ENCODE results near the gene SFMBT2. TPM values are rescaled to one million over a fixed set of nuclear protein-coding genes. Genes with fewer than 3 reads are reported as not detected.

The SFMBT2 gene
- total RNA-seq, 2 experiments from 2014 or later, result 7.9 to 8.3 TPM

DNA sequence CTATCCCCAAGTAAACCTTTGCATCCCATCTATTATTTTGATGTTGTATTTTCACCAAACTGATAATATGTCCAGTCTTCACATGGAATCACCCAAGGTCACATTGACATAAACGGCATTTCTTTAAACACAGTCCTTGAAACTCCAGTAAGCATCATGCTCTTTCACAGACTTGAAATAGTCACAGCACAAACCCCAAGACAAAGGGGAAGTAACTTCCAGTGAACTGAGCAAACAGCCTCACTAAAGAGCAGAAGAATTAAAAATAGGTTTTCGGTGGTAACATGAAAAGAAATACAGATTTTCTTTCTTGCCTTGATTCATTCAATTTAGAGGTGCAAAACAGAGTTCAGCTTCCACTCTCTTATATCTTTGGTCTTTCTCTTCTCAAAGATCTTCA is 253.7 kb downstream of the SFMBT2 start:
- Histone ChIP-seq H3K4me1 (ENCODE audit: insufficient read depth, low read length, poor library complexity, severe bottlenecking) (peaks cover 9% of the 10 kb centered on the region), H3K9me3 (ENCODE audit: low read length) (no peaks in the 10 kb centered on the region), H3K27ac (ENCODE audit: low read depth, low read length, poor library complexity, severe bottlenecking) (no peak overlapping the region), H4K20me1 (ENCODE audit: insufficient read depth, low read length) (no peaks in the 10 kb centered on the region), H3K4me3 (ENCODE audit: low read depth, low read length, poor library complexity, severe bottlenecking) (no peak overlapping the region), H3K4me2 (ENCODE audit: low read length) (no peak overlapping the region), H2AFZ (ENCODE audit: low read length) (no peak overlapping the region), H3K79me2 (ENCODE audit: insufficient read depth, low read depth, low read length) (no peaks in the 10 kb centered on the region), H3K36me3 (ENCODE audit: insufficient read depth, low read length) (peaks cover 7% of the 10 kb centered on the region; the same call in 1 of the 2 replicates), H3K9me2 (ENCODE audit: insufficient read depth, low read length) (no peaks in the 10 kb centered on the region)
- DNase-seq (ENCODE audit: low spot score), result peak; percentile 24
- no peak for TF ChIP-seq EZH2phosphoT487 (IDR thresholded peaks at IDR 0.05; ENCODE audit: borderline replicate concordance, low read depth, low read length)
- TF ChIP-seq, protein P1, sequence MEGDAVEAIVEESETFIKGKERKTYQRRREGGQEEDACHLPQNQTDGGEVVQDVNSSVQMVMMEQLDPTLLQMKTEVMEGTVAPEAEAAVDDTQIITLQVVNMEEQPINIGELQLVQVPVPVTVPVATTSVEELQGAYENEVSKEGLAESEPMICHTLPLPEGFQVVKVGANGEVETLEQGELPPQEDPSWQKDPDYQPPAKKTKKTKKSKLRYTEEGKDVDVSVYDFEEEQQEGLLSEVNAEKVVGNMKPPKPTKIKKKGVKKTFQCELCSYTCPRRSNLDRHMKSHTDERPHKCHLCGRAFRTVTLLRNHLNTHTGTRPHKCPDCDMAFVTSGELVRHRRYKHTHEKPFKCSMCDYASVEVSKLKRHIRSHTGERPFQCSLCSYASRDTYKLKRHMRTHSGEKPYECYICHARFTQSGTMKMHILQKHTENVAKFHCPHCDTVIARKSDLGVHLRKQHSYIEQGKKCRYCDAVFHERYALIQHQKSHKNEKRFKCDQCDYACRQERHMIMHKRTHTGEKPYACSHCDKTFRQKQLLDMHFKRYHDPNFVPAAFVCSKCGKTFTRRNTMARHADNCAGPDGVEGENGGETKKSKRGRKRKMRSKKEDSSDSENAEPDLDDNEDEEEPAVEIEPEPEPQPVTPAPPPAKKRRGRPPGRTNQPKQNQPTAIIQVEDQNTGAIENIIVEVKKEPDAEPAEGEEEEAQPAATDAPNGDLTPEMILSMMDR (conservative IDR thresholded peaks at IDR 0.05; ENCODE audit: low read length), result no peak
- ChIA-PET CTCF (ENCODE audit: unreplicated experiment) (no interaction called here), POLR2A (no interaction called here)
- intact Hi-C loops (cut with micrococcal nuclease; ENCODE audit: unreplicated experiment), result no loop called here
- BruUV-seq (replicated peaks), result no TSS peak

DNA sequence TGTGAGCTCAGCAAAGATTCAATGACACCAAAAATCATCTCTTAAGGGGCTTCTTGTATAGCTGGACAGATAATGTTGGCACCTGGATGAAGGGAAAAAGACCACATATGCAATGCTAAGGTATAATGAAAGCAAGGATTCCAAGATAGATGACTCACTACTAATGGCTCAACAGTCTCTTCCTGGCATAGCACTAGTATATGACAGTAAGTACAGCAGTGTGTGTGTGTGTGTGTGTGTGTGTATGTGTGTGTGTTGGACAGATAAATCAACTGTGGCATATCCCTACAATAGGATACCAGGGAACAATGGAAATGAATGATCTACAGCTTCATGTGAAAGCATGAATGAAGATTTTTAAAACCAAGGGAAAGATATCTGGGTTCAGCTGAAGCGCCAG is 257.1 kb downstream of the SFMBT2 start:
- no peak for DNase-seq (ENCODE audit: low spot score)
- H3K9me3 ChIP-seq (ENCODE audit: low read length), result no peaks in the 10 kb centered on the region
- intact Hi-C loops (cut with micrococcal nuclease; ENCODE audit: unreplicated experiment), result no loop called here
- no peaks in the 10 kb centered on the region for H3K36me3 ChIP-seq (ENCODE audit: insufficient read depth, low read length)
- BruUV-seq (replicated peaks), result no TSS peak
- TF ChIP-seq, protein P1 (conservative IDR thresholded peaks at IDR 0.05; ENCODE audit: low read length), result no peak
- no peak for TF ChIP-seq EZH2phosphoT487 (IDR thresholded peaks at IDR 0.05; ENCODE audit: borderline replicate concordance, low read depth, low read length)
- H2AFZ ChIP-seq (ENCODE audit: low read length), result no peak overlapping the region
- ChIA-PET CTCF (ENCODE audit: unreplicated experiment) (no interaction called here), POLR2A (interaction anchor here (0.6 to 1.3 kb wide), 4 partner anchors 9 to 257 kb away, joined by 3 to 4 read pairs (median 3); partner anchors contain the start of gene SFMBT2)
- no peak overlapping the region for H3K4me2 ChIP-seq (ENCODE audit: low read length)
- no peaks in the 10 kb centered on the region for H4K20me1 ChIP-seq (ENCODE audit: insufficient read depth, low read length)
- no peaks in the 10 kb centered on the region for H3K9me2 ChIP-seq (ENCODE audit: insufficient read depth, low read length)
- H3K4me1 ChIP-seq (ENCODE audit: insufficient read depth, low read length, poor library complexity, severe bottlenecking), result peaks cover 9% of the 10 kb centered on the region
- no peak overlapping the region for H3K4me3 ChIP-seq (ENCODE audit: low read depth, low read length, poor library complexity, severe bottlenecking)
- no peak overlapping the region for H3K27ac ChIP-seq (ENCODE audit: low read depth, low read length, poor library complexity, severe bottlenecking)
- no peaks in the 10 kb centered on the region for H3K79me2 ChIP-seq (ENCODE audit: insufficient read depth, low read depth, low read length)

DNA sequence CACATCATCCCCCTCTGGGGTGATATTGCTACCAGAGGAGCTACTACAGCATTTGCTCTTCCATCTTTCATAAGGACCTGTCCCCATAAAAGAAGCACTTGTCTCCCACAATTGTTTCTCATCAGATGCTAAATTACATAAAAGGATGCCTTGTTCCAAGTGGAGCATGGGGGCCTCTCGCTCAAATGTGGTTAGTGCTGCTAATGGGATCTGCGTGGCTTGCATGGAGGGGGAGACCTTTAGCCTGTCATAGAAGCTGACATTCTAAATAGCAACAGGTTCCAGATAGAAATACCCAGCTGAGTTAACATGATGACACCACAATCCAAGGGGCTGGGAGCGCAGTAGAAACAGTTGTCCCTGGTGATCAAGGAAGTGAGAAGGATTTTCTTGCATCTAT is 257.9 kb downstream of the SFMBT2 start:
- no peak overlapping the region for H3K4me2 ChIP-seq (ENCODE audit: low read length)
- no peaks in the 10 kb centered on the region for H4K20me1 ChIP-seq (ENCODE audit: insufficient read depth, low read length)
- H2AFZ ChIP-seq (ENCODE audit: low read length), result no peak overlapping the region
- no peaks in the 10 kb centered on the region for H3K9me3 ChIP-seq (ENCODE audit: low read length)
- DNase-seq (ENCODE audit: low spot score), result no peak
- no peaks in the 10 kb centered on the region for H3K9me2 ChIP-seq (ENCODE audit: insufficient read depth, low read length)
- no peaks in the 10 kb centered on the region for H3K36me3 ChIP-seq (ENCODE audit: insufficient read depth, low read length)
- H3K4me3 ChIP-seq (ENCODE audit: low read depth, low read length, poor library complexity, severe bottlenecking), result no peak overlapping the region
- H3K4me1 ChIP-seq (ENCODE audit: insufficient read depth, low read length, poor library complexity, severe bottlenecking), result peaks cover 9% of the 10 kb centered on the region
- BruUV-seq (replicated peaks), result no TSS peak
- CTCF ChIA-PET (ENCODE audit: unreplicated experiment), result interaction anchor here (0.6 kb wide), 1 partner anchor 280 kb away, joined by 3 read pairs; no protein-coding TSS in a partner anchor
- H3K79me2 ChIP-seq (ENCODE audit: insufficient read depth, low read depth, low read length), result no peaks in the 10 kb centered on the region
- intact Hi-C loops (cut with micrococcal nuclease; ENCODE audit: unreplicated experiment), result no loop called here
- no peak overlapping the region for H3K27ac ChIP-seq (ENCODE audit: low read depth, low read length, poor library complexity, severe bottlenecking)
- POLR2A ChIA-PET, result interaction anchor here (0.7 to 1.3 kb wide), 4 partner anchors 8 to 551 kb away, joined by 3 to 5 read pairs (median 4); no protein-coding TSS in a partner anchor
- TF ChIP-seq, protein P1 (conservative IDR thresholded peaks at IDR 0.05; ENCODE audit: low read length), result no peak
- TF ChIP-seq EZH2phosphoT487 (IDR thresholded peaks at IDR 0.05; ENCODE audit: borderline replicate concordance, low read depth, low read length), result no peak

Measured in OCI-LY7 (cell line).